ENCODE results near the gene SLC25A11.
"Not testable (repeated sequence)": the region's sequence is repeated elsewhere in the genome, so short reads cannot be mapped to it uniquely, and the experiment has no call there.

The SLC25A11 gene

DNA sequence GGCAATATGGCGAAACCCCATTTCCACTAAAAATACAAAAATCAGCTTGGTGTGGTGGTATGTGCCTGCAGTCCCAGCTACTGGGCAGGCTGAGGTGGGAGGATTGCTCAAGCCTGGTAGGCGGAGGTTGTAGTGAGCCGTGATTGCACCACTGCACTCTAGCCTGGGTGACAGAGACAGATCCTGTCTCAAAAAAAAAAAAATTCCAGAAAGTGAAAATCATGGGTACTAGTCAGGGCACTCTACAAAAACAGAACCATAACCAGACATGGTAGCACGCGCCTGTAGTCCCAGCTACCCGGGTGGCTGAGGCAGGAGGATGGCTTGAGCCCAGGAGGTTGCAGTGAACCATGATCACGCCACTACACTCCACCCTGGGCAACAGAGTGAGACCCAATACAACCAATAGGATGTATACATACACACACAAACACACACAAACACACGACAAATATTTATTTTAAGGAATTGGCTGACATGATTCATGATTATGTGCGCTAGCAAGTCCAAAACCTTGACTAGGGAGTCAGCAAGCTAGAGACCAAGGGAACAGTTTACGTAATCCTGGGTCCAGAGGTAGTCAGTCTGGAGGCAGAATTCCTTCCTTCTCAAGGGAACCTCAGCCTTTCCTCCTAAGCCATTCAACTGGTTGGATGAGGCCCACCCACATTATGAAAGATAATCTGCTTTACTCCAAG is 19.3 kb downstream of the SLC25A11 start:
- in situ Hi-C loops (cut with MboI; ENCODE audit: low sequenced_read_pairs) = no loop called here

DNA sequence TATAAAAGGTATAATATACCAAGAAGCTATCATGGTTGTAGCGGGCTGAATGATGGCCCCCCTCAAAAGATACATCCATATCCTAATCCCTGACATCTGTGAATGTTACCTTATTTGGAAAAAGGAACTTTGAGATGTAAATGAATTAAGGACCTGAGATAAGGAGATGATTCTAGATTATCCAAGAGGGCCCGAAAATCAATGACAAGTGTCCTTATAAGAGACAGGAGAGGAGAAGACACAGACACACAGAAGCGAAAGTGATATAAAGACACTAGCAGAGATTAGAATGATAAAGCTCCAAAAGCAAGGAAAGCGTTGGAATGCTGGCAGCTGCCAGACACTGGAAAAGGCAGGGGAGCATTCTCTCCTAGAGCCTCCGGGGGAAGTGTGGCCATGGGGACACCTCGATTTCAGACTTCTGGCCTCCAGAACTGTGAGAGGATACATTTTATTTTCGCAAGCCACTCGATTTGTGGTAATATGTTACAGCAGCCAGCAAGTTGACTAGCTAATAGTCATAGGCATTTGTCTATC is 20.3 kb downstream of the SLC25A11 start:
- in situ Hi-C loops (cut with MboI; ENCODE audit: low sequenced_read_pairs) = no loop called here

DNA sequence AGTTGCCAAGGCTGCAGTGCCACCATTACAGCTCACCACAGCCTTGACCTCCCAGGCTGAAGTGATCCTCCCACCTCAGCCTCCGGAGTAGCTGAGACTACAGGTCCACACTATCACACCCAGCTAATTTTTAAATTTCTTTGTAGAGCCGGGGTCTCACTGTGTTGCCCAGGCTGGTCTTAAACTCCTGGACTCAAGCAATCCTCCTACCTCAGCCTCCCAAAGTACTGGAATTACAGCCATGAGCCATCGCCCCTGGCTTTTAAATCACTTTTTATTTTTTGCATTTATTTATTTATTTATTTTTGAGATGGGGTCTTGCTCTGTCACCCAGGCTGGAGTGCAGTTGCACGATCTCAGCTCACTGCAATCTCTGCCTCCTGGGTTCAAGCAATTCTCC is 25.3 kb downstream of the SLC25A11 start:
- in situ Hi-C loops (cut with MboI; ENCODE audit: low sequenced_read_pairs) = not testable (repeated sequence)

DNA sequence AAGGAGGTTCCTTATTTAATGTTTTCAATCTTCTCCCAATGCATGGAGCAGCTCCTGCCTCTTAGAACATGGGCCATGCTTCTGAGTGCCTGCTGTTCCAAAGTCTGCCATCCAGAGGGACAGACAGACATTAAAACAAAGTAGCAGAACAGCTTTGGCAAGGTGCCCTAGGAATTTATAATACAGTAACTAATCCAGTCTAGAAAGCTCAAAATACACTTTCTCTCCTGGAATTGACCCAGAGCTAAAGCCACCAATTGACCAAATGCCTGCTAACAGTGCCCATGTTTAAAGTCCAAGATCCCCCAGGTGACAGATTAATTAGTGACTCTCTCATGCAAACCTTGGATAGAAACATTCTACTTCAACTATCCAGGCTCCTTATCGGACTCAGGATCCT is 25.9 kb downstream of the SLC25A11 start:
- in situ Hi-C loops (cut with MboI; ENCODE audit: low sequenced_read_pairs) = no loop called here

DNA sequence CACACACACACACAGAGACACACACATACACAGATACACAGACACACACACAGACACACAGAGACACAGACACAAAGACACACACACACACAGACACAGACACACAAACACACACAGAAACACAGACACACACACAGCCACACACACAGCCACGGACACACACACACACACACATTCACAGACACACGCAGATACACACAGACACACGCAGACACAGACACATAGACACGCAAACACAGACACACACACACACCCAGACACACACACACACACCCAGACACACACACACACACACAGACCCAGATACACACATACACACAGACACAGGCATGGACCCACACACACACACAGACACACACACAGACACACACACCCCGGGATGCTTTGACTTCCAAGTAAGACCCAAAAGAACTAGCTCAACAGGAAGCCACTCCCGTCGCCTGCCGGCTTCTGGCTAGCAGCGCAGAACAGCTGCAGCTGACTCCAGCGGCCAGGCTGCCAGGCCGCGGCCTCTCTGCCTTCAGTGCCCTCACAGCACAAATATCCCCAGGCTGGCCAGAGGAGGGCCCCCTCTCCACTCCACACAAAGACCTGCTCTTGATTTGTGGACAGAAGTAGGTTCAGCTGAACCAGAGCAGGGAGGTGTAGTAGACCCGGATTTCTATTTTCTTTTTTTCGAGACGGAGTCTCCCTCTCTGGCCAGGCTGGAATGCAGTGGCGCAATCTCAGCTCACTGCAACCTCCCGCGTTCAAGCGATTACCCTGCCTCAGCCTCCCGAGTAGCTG is 30.9 kb downstream of the SLC25A11 start:
- in situ Hi-C loops (cut with MboI; ENCODE audit: low sequenced_read_pairs) = no loop called here

DNA sequence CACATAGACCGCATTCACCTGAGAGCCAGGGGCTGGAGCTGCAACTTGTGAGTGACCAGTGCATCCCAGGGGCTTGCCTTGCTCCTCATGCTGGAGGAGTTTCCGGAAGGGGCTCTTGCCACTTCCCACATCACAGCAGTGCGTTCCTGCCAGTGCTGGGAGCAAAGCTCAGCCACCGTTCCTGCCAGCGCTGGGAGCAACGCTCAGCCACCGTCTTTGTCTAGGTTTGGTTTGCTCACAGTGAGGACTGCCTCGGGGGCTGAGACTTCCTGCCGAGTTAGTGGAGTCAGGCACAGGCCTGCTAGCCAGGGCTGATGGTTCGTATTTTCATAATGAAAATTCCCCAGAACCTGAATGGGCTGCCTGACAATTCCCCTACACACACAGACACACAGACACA is 31.5 kb downstream of the SLC25A11 start:
- in situ Hi-C loops (cut with MboI; ENCODE audit: low sequenced_read_pairs) = no loop called here

DNA sequence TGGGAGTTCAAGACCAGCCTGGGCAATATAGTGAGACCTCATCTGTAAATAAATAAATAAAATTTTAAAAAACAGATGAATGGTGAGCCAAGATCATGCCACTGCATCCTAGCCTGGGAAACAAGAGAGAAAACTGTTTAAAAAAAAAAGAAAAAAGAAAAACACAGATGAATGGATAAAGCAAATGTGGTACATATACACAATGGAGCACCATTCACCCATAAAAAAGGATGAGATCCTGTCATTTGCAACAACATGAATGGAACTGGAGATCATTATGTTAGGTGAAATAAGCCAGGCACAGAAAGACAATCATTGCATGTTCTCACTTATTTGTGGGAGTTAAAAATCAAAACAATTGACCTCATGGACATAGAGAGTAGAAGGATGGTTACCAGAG is 33.2 kb downstream of the SLC25A11 start:
- in situ Hi-C loops (cut with MboI; ENCODE audit: low sequenced_read_pairs) = not testable (repeated sequence)

DNA sequence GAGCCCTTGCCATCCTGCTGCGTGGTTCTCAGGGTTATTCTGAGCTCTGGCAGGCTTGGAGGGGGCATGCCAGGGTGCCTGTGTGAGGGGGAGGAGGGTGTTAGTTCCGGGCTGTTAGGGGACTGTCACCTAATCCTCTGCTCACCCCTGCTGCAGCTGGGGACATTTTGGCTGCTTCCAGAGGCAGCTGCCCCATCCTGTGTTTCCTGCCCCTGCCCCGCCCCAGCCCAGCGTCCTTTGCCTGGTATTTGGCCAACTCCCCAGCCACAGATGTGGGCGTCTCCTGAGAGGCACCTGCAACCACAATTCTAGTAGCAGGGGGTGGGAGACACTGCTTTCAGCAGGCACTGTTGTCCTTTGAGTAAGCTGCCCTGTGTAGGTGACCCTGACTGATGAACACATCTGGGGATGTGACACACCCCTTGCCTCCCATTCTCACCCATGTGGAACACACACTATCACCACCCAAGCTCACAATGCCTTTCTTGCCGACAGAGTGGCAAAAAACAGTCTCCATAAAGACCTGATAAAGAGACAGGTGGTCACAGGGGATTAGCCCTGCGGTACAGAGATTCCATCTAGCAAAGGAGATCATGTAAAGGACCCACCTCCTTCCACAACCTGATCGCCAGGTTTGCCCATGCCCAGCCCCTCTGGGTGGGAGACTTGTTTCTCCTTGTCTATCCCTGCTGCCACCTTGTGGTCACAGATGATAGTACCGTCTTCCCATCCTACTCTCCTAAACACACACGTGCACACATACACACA is 36.6 kb downstream of the SLC25A11 start, which contains the start of gene CHRNE:
CHRNE (minus strand) TSS at position 48 of the 768 bp plus-strand sequence; CDS start at position 13, 35 bp downstream.
- in situ Hi-C loops (cut with MboI; ENCODE audit: low sequenced_read_pairs) = no loop called here

DNA sequence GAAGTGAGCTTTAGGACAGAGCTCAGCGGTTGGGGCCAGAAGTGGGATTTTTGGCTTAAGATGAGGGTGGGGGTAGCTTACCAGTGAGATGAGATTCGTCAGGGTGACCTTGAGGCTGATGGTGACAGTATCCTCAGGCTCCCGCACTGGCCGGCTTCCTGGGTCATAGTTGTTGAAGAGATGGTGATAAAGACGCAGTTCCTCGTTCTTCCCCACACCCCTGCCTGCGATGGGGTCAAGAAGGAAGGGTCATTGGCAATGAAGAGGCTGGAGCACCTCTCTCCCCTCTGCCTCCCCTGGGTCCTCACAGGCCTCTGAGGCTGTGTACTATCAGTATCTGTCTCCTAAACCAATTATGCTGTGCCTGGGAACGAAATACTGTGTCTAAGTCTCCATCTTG is 37.3 kb downstream of the SLC25A11 start:
- in situ Hi-C loops (cut with MboI; ENCODE audit: low sequenced_read_pairs) = no loop called here

DNA sequence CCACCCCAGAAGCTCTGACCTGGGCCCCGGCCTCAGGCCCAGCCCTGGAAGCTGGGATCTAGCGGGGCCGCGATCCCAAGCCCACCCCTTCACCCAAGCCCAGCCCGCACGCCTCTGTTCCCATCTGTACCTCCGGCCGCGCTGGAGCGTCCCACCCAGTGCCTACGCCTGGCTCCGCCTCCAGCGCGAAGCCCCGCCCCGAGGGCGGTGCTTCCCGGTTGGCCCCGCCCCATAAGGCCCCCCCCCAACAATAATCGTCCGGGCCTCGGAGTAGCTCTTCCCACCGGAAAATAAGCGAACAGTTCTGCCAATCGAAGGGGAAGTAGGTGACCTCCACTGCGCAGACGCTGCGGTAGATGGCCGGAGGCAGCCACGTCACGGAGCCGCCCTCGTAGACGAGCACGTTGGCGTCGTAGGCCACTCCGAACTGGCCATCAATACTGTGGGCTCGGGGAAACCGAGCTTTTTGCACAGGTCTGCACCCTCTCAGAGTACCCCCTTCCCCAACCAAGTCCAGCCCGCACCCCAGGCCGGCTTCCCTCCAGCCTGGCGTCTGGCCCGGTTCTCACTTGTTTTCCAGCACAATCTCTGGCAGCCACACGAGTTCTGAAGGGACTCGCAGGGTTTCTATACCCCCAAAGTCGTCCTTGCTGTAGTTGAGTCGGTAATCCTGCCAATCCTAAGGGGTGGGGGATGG is 38.0 kb downstream of the SLC25A11 start:
- in situ Hi-C loops (cut with MboI; ENCODE audit: low sequenced_read_pairs) = no loop called here

DNA sequence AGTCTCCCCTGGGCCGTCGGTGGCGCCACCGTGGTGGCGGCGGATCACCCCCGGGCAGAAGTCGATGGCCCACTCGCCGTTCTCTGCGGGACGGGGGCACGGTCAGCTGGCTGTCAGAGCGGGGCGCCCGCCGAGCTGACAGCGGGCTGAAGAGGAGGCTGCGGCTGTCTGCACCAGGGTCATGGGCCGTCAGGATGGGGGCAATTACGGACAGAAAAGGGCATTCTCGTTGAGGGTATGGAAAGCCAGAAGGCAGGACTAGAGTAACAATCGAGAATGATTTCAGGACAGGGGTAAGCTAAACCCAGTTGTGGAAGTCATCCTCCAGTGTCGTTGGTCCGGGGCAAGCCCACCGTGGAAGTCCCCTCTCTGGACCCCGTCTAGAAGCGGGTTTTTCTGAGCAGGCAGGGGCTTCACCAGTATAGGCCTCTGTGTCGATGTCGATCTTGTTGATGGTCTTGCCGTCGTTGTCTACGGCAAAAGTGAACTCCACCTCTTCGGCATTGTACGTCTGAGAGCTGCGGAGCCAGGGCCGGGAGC is 38.7 kb downstream of the SLC25A11 start:
- in situ Hi-C loops (cut with MboI; ENCODE audit: low sequenced_read_pairs) = no loop called here

DNA sequence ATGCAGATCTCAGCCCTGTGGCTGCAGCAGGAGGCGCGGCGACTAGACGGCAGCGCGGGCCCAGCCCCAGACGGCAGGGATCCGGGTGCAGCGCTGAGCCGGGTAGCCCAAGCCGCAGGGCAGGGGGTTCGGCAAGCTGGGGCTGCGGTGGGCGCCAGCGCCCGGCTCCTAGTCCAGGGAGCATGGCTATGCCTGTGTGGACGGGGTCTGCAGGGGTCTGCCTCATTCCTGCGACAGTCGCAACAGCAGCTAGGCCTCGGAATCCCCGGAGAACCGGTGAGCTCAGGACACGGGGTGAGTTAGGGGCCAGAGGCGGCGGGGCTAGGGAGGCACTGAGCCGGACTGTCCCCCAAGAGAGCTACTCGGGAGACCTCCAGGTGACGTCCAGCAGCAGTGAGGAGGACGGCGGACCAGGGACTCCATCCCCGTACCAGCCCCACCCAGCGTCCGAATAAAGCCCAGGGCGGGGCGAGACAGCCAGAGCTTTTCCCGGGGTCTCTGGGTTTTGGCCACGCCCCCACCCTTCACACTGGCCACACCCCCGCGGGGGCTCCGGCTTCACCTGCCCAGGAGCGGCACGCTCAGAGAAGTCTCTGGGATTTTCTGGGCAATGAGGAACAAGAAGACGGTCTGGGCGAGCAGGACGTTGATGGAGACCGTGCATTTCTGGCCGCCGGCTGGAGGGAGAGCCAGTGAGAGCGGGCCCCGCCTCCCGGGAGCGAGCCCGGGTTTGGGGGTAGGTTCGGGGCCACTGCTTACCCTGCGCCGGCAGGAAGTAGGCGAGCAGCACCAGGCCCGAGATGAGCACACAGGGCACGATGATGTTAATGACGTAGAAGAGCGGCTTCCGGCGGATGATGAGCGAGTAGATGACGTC is 39.4 kb downstream of the SLC25A11 start:
- in situ Hi-C loops (cut with MboI; ENCODE audit: low sequenced_read_pairs) = no loop called here

DNA sequence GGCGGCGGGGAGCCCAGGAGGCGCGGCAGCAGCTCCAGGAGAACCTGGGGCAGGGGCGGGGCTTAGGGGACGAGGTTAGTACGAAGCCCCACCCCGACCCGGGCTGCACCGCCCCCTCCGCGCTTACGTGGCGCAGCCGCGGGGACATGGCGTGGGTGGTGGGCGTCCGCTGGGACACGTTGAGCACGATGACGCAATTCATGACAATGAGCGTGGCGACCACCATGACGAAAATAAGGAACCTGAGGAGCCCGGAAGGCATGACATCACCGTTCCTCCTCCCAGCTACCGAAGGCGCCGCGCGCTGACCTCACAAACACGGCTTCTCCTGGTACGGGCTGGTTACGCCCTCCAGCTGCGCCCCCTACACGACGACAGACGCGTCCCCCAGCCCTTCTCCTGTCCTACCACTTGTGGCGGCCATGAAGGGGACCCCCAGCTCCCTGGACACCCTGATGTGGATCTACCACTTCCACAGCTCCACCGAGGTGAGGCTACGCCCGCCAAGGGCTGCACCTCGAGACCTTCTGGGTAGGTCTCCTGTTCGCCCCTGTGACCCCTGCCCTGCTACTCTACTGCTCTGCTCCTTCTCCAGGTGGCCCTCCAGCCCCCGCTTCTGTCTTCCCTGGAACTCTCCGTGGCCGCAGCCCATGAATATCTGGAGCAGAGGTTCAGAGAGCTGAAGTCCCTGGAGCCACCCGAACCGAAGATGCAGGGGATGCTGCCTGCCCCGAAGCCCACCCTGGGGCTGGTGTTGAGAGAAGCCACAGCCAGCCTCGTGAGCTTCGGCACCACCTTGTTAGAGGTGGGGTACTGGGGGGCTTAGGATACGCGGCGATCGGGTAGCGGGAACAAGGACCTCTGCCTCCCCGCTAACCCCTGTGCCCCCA is 40.3 kb downstream of the SLC25A11 start, which contains the start of gene C17orf107:
C17orf107 (plus strand) TSS at position 196 of the 890 bp plus-strand sequence; CDS start at position 423, 227 bp downstream.
- in situ Hi-C loops (cut with MboI; ENCODE audit: low sequenced_read_pairs) = no loop called here

DNA sequence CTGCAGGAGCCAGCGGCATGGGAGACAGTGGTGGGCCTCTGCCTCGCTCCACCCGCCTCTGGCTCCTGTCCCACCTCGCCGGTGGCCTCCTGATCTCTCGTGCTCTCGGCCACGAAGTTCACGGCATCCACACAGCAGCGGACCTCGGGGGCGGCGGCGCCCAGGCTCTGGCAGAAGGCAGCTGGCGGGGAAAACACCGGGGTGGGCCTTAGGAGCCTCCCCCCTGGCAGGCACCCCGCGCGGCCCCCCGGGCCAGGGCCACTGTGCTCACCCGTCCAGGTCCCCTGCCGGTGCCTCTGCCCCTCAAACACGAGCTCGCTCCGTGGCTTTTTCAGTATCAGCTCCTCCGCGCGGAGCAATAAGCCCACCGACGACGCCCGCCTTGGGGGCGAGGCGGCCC is 40.9 kb downstream of the SLC25A11 start:
- in situ Hi-C loops (cut with MboI; ENCODE audit: low sequenced_read_pairs) = no loop called here

DNA sequence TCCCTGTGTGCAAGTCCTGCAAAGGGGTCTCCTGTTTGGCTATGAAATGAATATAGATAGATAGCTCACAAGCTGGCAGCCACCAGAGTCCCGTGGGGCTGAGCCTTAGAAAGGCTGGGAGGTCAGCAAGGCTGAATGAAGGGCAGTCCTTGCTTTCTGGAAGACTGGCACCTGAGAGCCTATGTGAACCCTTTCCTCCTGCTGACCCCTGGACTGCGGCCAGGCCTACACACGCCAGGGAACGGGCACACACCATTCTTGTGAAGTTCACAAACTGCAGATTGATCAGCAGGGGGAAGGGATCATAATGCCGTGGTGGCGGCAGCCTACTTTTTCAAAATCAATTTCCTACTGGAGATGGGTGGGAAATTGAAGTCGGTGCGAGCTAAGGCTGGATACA is 41.5 kb downstream of the SLC25A11 start:
- in situ Hi-C loops (cut with MboI; ENCODE audit: low sequenced_read_pairs) = no loop called here

DNA sequence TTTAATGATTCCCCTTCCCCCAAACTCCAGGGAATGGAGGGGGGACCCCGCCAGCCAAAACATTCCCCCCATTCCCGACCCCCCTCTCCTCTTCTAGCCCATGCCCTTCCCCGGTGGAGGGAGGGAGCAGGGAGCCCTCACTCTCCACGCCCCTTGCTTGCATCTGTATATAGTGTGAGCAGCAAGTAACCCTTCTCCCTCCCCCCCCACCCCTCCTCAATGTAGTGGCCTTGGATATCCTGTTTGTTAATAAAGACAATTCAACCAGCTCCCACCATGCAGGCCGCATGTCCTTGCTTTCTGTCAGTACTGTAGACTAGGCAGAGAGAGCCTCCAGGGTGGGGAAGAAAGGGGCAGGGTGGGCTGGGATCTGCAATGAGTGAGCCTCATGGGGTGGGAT is 42.1 kb downstream of the SLC25A11 start:
- in situ Hi-C loops (cut with MboI; ENCODE audit: low sequenced_read_pairs) = no loop called here

DNA sequence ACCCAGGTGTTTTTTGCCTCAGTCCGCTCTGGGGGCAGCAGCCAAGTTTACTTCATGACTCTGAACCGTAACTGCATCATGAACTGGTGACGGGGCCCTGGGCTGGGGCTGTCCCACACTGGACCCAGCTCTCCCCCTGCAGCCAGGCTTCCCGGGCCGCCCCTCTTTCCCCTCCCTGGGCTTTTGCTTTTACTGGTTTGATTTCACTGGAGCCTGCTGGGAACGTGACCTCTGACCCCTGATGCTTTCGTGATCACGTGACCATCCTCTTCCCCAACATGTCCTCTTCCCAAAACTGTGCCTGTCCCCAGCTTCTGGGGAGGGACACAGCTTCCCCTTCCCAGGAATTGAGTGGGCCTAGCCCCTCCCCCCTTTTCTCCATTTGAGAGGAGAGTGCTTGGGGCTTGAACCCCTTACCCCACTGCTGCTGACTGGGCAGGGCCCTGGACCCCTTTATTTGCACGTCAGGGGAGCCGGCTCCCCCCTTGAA is 42.6 kb downstream of the SLC25A11 start:
- in situ Hi-C loops (cut with MboI; ENCODE audit: low sequenced_read_pairs) = no loop called here
